Right lobe of liver (tissue), 4 donors: ENCODE data around the gene CHTF8.

ENCODE experiments used
- CTCF ChIP-seq, 4 donors: fragments of 200-600 bp in 3 of 4; fragments of 450-650 bp in 1 of 4; IDR thresholded peaks; one replicate each; pipeline versions ENCODE4 v1.5.1 to v1.8.0; 2016 to 2022; ENCODE audit warnings: antibody characterized with exemption in 4 of 4, mild to moderate bottlenecking in 2 of 4
- POLR2A ChIP-seq: fragments of 450-650 bp; IDR thresholded peaks from one replicate; pipeline ENCODE4 v1.6.1; 2017; ENCODE audit warnings: antibody characterized with exemption, mild to moderate bottlenecking
- donor health status: DM: no; HTN: no; CAD: no.
- donor health status: DM: no; HTN: no; CAD: no.
- donor health status: DM: no; HTN: yes; CAD: no.

- no peak for TF ChIP-seq CTCF (IDR thresholded peaks at IDR 0.05)
- TF ChIP-seq POLR2A: no peak
Measured at GRCh38 chr16:69088684-69089083, 43.7 kb downstream of the CHTF8 start.
